NCI-H2171 (cell line): ENCODE measurements around the gene ZNF548.

Experiments
- DNase-seq: peaks from one replicate; lab custom pipeline; 2025; lab: John Stamatoyannopoulos, UW

The ZNF548 gene

GRCh38 chr19:57398868-57399267 lies 9.2 kb downstream of the ZNF548 start:
- DNase-seq: no peak

- no peak for DNase-seq
These were observed 14.3 kb downstream of the ZNF548 start for GRCh38 chr19:57403737-57404563.

GRCh38 chr19:57406516-57407123 lies 17.0 kb downstream of the ZNF548 start:
- peak; percentile 13 for DNase-seq

GRCh38 chr19:57410877-57411671 lies 21.4 kb downstream of the ZNF548 start, which contains the start of gene ZNF17:
TSS of gene ZNF17 (plus strand) at chr19:57411161. CDS start at chr19:57413616, 2,455 bp downstream.
- peak; percentile 92 for DNase-seq

- DNase-seq: no peak
These were observed 29.8 kb downstream of the ZNF548 start for GRCh38 chr19:57419439-57419838.

- no peak for DNase-seq
These were observed 31.4 kb downstream of the ZNF548 start for GRCh38 chr19:57421037-57421436.

GRCh38 chr19:57434386-57435061 lies 44.9 kb downstream of the ZNF548 start:
- DNase-seq: no peak

GRCh38 chr19:57435062-57435978 lies 45.7 kb downstream of the ZNF548 start, which contains the start of gene ZNF749:
TSS of gene ZNF749 (plus strand) at chr19:57435325. CDS start at chr19:57435579, 254 bp downstream.
- peak; percentile 98 for DNase-seq

- DNase-seq: no peak
These were observed 46.8 kb downstream of the ZNF548 start for GRCh38 chr19:57436417-57436816.

GRCh38 chr19:57437931-57438330 lies 48.3 kb downstream of the ZNF548 start:
- no peak for DNase-seq

GRCh38 chr19:57438925-57439324 lies 49.3 kb downstream of the ZNF548 start:
- DNase-seq: no peak

GRCh38 chr19:57441979-57442752 lies 52.5 kb downstream of the ZNF548 start:
- DNase-seq: no peak

GRCh38 chr19:57443121-57443696 lies 53.6 kb downstream of the ZNF548 start:
- DNase-seq: no peak

- no peak for DNase-seq
These were observed 62.7 kb downstream of the ZNF548 start for GRCh38 chr19:57452307-57452706.
